Large intestine (tissue), 3 donors: ENCODE measurements around the gene FADS1. TPM values are rescaled to one million over a fixed set of nuclear protein-coding genes. Genes with fewer than 3 reads are reported as not detected.

Source experiments
- DNase-seq, 2 donors: peaks; one replicate each; pipeline versions ENCODE4 v3.0.0 to v3.0.0-alpha.2; 2013
- H3K27ac ChIP-seq: one replicate; pipeline ENCODE4 v1.5.1; 2013; ENCODE audit warnings: low read length
- H3K27me3 ChIP-seq: 2 replicates; pipeline ENCODE4 v1.6.1; 2013; ENCODE audit warnings: low read length; ENCODE audit not compliant: control insufficient read depth, insufficient read depth
- H3K36me3 ChIP-seq: 2 replicates; pipeline ENCODE4 v1.6.1; 2013; ENCODE audit warnings: low read length; ENCODE audit not compliant: control insufficient read depth, insufficient read depth
- H3K4me1 ChIP-seq: one replicate; pipeline ENCODE4 v1.6.1; 2013; ENCODE audit warnings: low read length; ENCODE audit not compliant: control insufficient read depth, insufficient read depth
- H3K4me3 ChIP-seq: one replicate; pipeline ENCODE4 v1.5.1; 2013; ENCODE audit warnings: low read length
- H3K9me3 ChIP-seq: one replicate; pipeline ENCODE4 v1.6.1; 2013; ENCODE audit warnings: mild to moderate bottlenecking, low read depth, low read length, moderate library complexity; ENCODE audit not compliant: control insufficient read depth
- WGBS: methylation state at CpG from one replicate; pipeline ENCODE4 v1.1.5; 2013; ENCODE audit warnings: low lambda C conversion rate; ENCODE audit not compliant: insufficient coverage; 5-methylcytosine and 5-hydroxymethylcytosine counted together
- polyA plus RNA-seq: library from polyadenylated mRNA; unstranded; fragments of 120-200 nt; gene quantifications from one replicate; pipeline ENCODE4 v1.2.1, GENCODE V29; 2013

Gene FADS1
- polyA plus RNA-seq, 1 donor = 9.0 TPM

GRCh38 chr11:61846362-61847020, 29.7 kb upstream of the FADS1 start:
- no peak for DNase-seq
- Histone ChIP-seq H3K9me3 (no peaks in the 10 kb centered on the region), H3K4me1 (no peaks in the 10 kb centered on the region), H3K27me3 (no peaks in the 10 kb centered on the region), H3K4me3 (no peak overlapping the region), H3K27ac (no peak overlapping the region), H3K36me3 (peaks cover 22% of the 10 kb centered on the region)
- WGBS = no CpG with 5 or more reads among the region's 10 CpGs

DNA sequence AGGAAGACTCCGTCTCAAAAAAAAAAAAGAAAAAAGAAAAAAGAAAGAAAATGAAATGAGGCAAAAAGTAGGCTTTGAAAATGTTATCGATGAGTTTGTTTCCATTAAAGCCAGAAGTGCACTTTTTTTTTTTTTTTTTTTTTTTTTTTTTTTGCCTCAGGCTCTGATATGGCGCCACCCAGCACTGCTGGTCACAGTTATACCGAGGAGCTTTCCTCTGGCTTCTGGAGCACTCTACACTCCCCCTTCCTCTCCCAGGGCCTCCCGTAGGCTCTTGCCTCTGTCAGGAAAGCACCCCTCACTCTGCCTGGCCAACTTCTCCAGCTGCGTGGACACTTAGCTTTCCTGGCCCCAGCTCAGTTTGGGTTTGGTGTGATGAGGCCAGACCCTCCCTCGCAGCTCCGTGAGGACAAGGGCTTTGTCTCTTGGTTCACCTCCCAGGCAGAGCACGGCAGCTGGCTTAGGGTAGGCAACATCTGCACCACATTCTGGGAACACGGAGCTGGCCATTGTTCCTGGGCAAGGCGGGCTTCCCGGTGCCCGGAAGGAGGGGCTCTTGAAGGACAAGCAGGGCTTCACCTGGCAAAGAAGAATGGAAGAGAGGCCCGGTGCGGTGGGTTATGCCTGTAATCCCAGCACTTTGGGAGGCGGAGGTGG, 28.2 kb upstream of the FADS1 start:
- no peak overlapping the region for H3K27ac ChIP-seq
- no peak overlapping the region for H3K4me3 ChIP-seq
- no peak for DNase-seq
- H3K9me3 ChIP-seq = no peaks in the 10 kb centered on the region
- WGBS = 100% methylated on average over 2 of the region's 16 CpGs
- no peaks in the 10 kb centered on the region for H3K27me3 ChIP-seq
- H3K4me1 ChIP-seq = no peaks in the 10 kb centered on the region
- peaks cover 22% of the 10 kb centered on the region for H3K36me3 ChIP-seq

GRCh38 chr11:61842528-61842820, 25.7 kb upstream of the FADS1 start:
- no CpG with 5 or more reads among the region's 7 CpGs for WGBS
- H3K4me3 ChIP-seq = no peak overlapping the region
- H3K27me3 ChIP-seq = no peaks in the 10 kb centered on the region
- no peaks in the 10 kb centered on the region for H3K4me1 ChIP-seq
- no peaks in the 10 kb centered on the region for H3K9me3 ChIP-seq
- DNase-seq = no peak
- H3K36me3 ChIP-seq = peaks cover 18% of the 10 kb centered on the region
- H3K27ac ChIP-seq = no peak overlapping the region

DNA sequence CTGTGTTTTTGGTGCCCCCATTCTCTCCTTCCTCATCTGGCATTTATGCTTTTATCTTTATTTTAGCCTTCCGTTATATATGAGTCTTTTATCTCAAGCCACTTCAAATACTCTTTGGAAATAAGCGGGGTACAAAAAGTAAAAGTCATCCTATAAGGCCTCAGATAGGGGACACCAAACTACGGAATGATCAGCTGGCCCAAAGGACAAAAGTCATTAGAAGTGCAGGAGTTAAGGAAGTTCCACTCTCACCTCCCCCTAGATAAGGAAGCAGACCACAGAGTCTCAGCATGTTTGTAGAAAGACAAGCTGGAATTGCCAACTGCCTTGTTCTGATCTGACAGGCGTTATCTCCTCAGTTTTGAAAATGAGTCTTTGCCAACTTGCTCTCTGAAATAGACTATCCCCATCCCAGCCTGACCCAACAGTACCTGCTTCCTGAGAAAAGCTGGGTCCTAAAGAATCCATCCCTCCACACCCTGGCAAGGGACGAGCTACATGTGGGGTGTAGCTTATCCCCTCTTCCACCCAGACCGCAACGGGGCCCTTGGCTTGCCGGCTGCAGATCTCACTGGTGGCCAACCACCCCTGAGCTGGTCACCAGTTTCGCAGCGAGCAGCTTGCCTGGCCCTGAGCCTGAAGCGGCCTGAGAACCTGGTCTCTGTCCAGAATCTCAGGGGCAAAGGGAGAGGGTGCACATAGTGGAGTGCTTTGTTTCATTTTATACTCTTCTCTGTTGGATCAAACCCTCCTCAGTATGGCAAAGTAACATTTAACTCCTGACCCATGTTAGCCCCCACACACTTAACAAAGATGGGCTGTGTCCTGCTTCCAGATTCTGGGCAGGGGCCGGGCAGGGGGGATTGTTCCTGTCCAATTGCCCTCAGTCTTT, 25.1 kb upstream of the FADS1 start:
- H3K27ac ChIP-seq = no peak overlapping the region
- peaks cover 18% of the 10 kb centered on the region for H3K36me3 ChIP-seq
- DNase-seq = no peak

GRCh38 chr11:61840371-61840770, 23.6 kb upstream of the FADS1 start:
- no peaks in the 10 kb centered on the region for H3K4me1 ChIP-seq
- DNase-seq = no peak
- H3K27ac ChIP-seq = no peak overlapping the region
- no CpG with 5 or more reads among the region's 7 CpGs for WGBS
- H3K36me3 ChIP-seq = peaks cover 18% of the 10 kb centered on the region
- H3K4me3 ChIP-seq = no peak overlapping the region
- H3K27me3 ChIP-seq = no peaks in the 10 kb centered on the region
- H3K9me3 ChIP-seq = no peaks in the 10 kb centered on the region

More for the DNA sequence above, 25.1 kb upstream of the FADS1 start:
- Histone ChIP-seq H3K4me1 (no peaks in the 10 kb centered on the region), H3K27me3 (no peaks in the 10 kb centered on the region), H3K4me3 (no peak overlapping the region), H3K9me3 (no peaks in the 10 kb centered on the region)
- 42% methylated on average over 3 of the region's 12 CpGs for WGBS

- WGBS = no CpG with 5 or more reads among the region's 2 CpGs
- no peaks in the 10 kb centered on the region for H3K27me3 ChIP-seq
- H3K9me3 ChIP-seq = no peaks in the 10 kb centered on the region
- no peak overlapping the region for H3K4me3 ChIP-seq
- DNase-seq = no peak
- H3K36me3 ChIP-seq = peaks cover 16% of the 10 kb centered on the region
- H3K27ac ChIP-seq = no peak overlapping the region
- no peaks in the 10 kb centered on the region for H3K4me1 ChIP-seq
Observed at GRCh38 chr11:61839742-61840141, 22.9 kb upstream of the FADS1 start.

DNA sequence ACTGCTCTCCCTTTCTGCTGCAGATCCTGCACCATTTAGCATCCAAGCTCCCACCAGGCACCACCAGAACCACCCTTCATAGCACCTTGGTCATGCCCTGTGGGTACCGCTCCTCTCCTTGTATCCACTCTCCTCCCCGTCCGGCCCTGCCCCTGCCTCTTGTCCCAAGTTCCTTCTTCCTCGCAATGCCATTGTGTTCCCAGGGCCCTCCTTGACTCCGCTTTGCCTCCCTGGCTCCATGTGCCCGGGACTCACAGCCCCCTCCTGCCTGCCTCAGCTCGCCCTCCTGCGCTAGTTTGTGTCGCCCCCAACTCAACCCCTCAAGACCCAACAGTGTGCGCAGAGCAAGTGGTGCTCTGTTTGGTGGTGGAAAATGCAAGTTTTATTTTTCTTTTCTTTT, 22.1 kb upstream of the FADS1 start:
- peaks cover 16% of the 10 kb centered on the region for H3K36me3 ChIP-seq
- H3K27ac ChIP-seq = no peak overlapping the region
- no peak overlapping the region for H3K4me3 ChIP-seq
- H3K4me1 ChIP-seq = no peaks in the 10 kb centered on the region
- no peak for DNase-seq
- H3K27me3 ChIP-seq = no peaks in the 10 kb centered on the region
- WGBS = 80% methylated on average over 1 of the region's 10 CpGs
- H3K9me3 ChIP-seq = no peaks in the 10 kb centered on the region

- DNase-seq = no peak
- peaks cover 16% of the 10 kb centered on the region for H3K36me3 ChIP-seq
- no peaks in the 10 kb centered on the region for H3K9me3 ChIP-seq
- 100% methylated on average over 1 of the region's 5 CpGs for WGBS
- H3K27ac ChIP-seq = no peak overlapping the region
- H3K4me3 ChIP-seq = no peak overlapping the region
- no peaks in the 10 kb centered on the region for H3K27me3 ChIP-seq
- no peaks in the 10 kb centered on the region for H3K4me1 ChIP-seq
Observed at GRCh38 chr11:61838501-61838900, 21.7 kb upstream of the FADS1 start.

GRCh38 chr11:61837411-61838005, 20.7 kb upstream of the FADS1 start:
- peaks cover 14% of the 10 kb centered on the region for H3K36me3 ChIP-seq
- no peaks in the 10 kb centered on the region for H3K9me3 ChIP-seq
- no peaks in the 10 kb centered on the region for H3K4me1 ChIP-seq
- WGBS = no CpG with 5 or more reads among the region's 15 CpGs
- DNase-seq = no peak
- H3K27ac ChIP-seq = no peak overlapping the region
- H3K27me3 ChIP-seq = peaks cover 3% of the 10 kb centered on the region
- no peak overlapping the region for H3K4me3 ChIP-seq

DNA sequence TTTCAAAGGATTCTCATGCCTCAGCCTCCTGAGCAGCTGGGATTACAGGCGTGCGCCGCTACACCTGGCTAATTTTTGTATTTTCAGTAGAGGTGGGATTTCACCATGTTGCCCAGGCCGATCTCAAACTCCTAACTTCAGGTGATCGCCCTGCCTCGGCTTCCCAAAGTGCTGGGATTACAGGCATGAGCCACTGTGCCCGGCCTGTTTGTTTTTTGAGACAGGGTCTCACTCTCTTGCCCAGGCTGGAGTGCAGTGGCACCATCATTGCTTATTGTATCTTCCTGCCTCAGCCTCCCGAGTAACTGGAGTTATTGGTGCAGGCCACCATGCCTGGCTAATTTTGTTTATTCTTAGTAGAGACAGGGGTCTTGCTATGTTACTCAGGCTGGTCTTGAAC, 19.4 kb upstream of the FADS1 start:
- Histone ChIP-seq H3K36me3 (peaks cover 3% of the 10 kb centered on the region), H3K9me3 (no peaks in the 10 kb centered on the region), H3K4me1 (no peaks in the 10 kb centered on the region), H3K4me3 (no peak overlapping the region), H3K27ac (no peak overlapping the region), H3K27me3 (peaks cover 6% of the 10 kb centered on the region)
- no CpG with 5 or more reads among the region's 8 CpGs for WGBS
- no peak for DNase-seq
